WTC11 (cell line): ENCODE results near the gene SMIM10L1. TPM values are rescaled to one million over a fixed set of nuclear protein-coding genes. Genes with fewer than 3 reads are reported as not detected.

Experiments used
- ARID4B ChIP-seq: sonication (generic); formaldehyde crosslinking; IDR thresholded peaks from 2 replicates; pipeline ENCODE4 v1.8.0; 2023; ENCODE audit warnings: missing genetic modification reagents, mild to moderate bottlenecking, borderline replicate concordance
- ATF1 ChIP-seq: sonication (generic); formaldehyde crosslinking; IDR thresholded peaks from 2 replicates; pipeline ENCODE4 v1.8.1; 2023; ENCODE audit warnings: mild to moderate bottlenecking, moderate library complexity, missing genetic modification reagents
- CDX4 ChIP-seq: fragments of 250-450 bp; sonication (Bioruptor Pico); IDR thresholded peaks from 2 replicates; pipeline ENCODE4 v1.9.0; 2021; ENCODE audit warnings: moderate library complexity, mild to moderate bottlenecking, inconsistent platforms, borderline replicate concordance
- CTCF ChIP-seq: fragments of 200-600 bp; IDR thresholded peaks from 2 replicates; pipeline ENCODE4 v1.8.0; 2022; ENCODE audit warnings: antibody characterized with exemption
- E2F5 ChIP-seq: sonication (generic); formaldehyde crosslinking; IDR thresholded peaks from 2 replicates; pipeline ENCODE4 v1.8.1; 2022; ENCODE audit warnings: mild to moderate bottlenecking, moderate library complexity, missing genetic modification reagents
- ELF4 ChIP-seq: sonication (generic); formaldehyde crosslinking; IDR thresholded peaks from 2 replicates; pipeline ENCODE4 v1.8.1; 2022; ENCODE audit warnings: low read depth, mild to moderate bottlenecking, moderate library complexity, missing genetic modification reagents
- EMX1 ChIP-seq: fragments of 250-450 bp; sonication (Bioruptor Pico); IDR thresholded peaks from 2 replicates; pipeline ENCODE4 v1.8.0; 2021; ENCODE audit warnings: mild to moderate bottlenecking
- FOXJ3 ChIP-seq: sonication (generic); formaldehyde crosslinking; IDR thresholded peaks from 2 replicates; pipeline ENCODE4 v1.9.0; 2021; ENCODE audit warnings: missing genetic modification reagents, mild to moderate bottlenecking, borderline replicate concordance
- GABPB1 ChIP-seq: sonication (generic); formaldehyde crosslinking; IDR thresholded peaks from 2 replicates; pipeline ENCODE4 v1.8.1; 2023; ENCODE audit warnings: mild to moderate bottlenecking, missing genetic modification reagents
- GTF2I ChIP-seq: fragments of 250-450 bp; sonication (Bioruptor Pico); conservative IDR thresholded peaks from 2 replicates; pipeline ENCODE4 v1.4.0; 2021; ENCODE audit warnings: mild to moderate bottlenecking
- IRF2 ChIP-seq: sonication (generic); formaldehyde crosslinking; IDR thresholded peaks from 2 replicates; pipeline ENCODE4 v1.8.0; 2022; ENCODE audit warnings: low read depth, missing genetic modification reagents, borderline replicate concordance
- JAZF1 ChIP-seq: fragments of 250-450 bp; sonication (Bioruptor Pico); IDR thresholded peaks from 2 replicates; pipeline ENCODE4 v1.9.0; 2021; ENCODE audit warnings: moderate library complexity, mild to moderate bottlenecking, inconsistent platforms
- NFATC4 ChIP-seq: fragments of 250-450 bp; sonication (Bioruptor Pico); IDR thresholded peaks from 2 replicates; pipeline ENCODE4 v1.9.0; 2021; ENCODE audit warnings: mild to moderate bottlenecking
- NFYB ChIP-seq: sonication (generic); formaldehyde crosslinking; conservative IDR thresholded peaks from 2 replicates; pipeline ENCODE4 v1.8.0; 2022; ENCODE audit warnings: low read depth, missing genetic modification reagents
- PRRX2 ChIP-seq: fragments of 250-450 bp; sonication (Bioruptor Pico); IDR thresholded peaks from 2 replicates; pipeline ENCODE4 v1.8.0; 2021; ENCODE audit warnings: mild to moderate bottlenecking
- SOX15 ChIP-seq: fragments of 250-450 bp; sonication (Bioruptor Pico); IDR thresholded peaks from 2 replicates; pipeline ENCODE4 v1.9.0; 2021; ENCODE audit warnings: mild to moderate bottlenecking
- USF2 ChIP-seq: sonication (generic); formaldehyde crosslinking; IDR thresholded peaks from 2 replicates; pipeline ENCODE4 v1.8.1; 2023; ENCODE audit warnings: mild to moderate bottlenecking, missing genetic modification reagents, moderate library complexity
- ZMAT4 ChIP-seq: fragments of 250-450 bp; sonication (Bioruptor Pico); IDR thresholded peaks from 2 replicates; pipeline ENCODE4 v1.9.0; 2021; ENCODE audit warnings: mild to moderate bottlenecking
- ZNF121 ChIP-seq: sonication (generic); formaldehyde crosslinking; IDR thresholded peaks from 2 replicates; pipeline ENCODE4 v1.8.0; 2023; ENCODE audit warnings: missing genetic modification reagents
- ZNF423 ChIP-seq: fragments of 250-450 bp; sonication (Bioruptor Pico); IDR thresholded peaks from 2 replicates; pipeline ENCODE4 v2.1.2; 2022; ENCODE audit warnings: mild to moderate bottlenecking, moderate library complexity
- total RNA-seq: library from RNA; stranded (reverse); gene quantifications from 3 replicates; pipeline ENCODE4 v1.2.3, GENCODE V29; 2021
- TF ChIP-seq, protein P1 (sequence below): sonication (generic); formaldehyde crosslinking; IDR thresholded peaks from 2 replicates; pipeline ENCODE4 v1.8.0; 2023; ENCODE audit warnings: mild to moderate bottlenecking, missing genetic modification reagents
- TF ChIP-seq, protein P2 (sequence below): sonication (generic); formaldehyde crosslinking; IDR thresholded peaks from 2 replicates; pipeline ENCODE4 v1.8.1; 2023; ENCODE audit warnings: mild to moderate bottlenecking, missing genetic modification reagents
- TF ChIP-seq, protein P3 (sequence below): sonication (generic); formaldehyde crosslinking; IDR thresholded peaks from 2 replicates; pipeline ENCODE4 v1.8.1; 2022; ENCODE audit warnings: mild to moderate bottlenecking, missing genetic modification reagents, moderate library complexity, borderline replicate concordance

Gene SMIM10L1
- total RNA-seq, 1 experiment from 2014 or later: 12.2 TPM

GRCh38 chr12:11171145-11171968 lies at the start of gene SMIM10L1 (continued):
- peak; percentile 93 for TF ChIP-seq ARID4B (CRISPR knock-in tag)
- no peak for TF ChIP-seq PRRX2 (CRISPR knock-in tag)
- TF ChIP-seq NFYB (CRISPR knock-in tag): 0 out of 2 replicates have a peak, but pooled peaks have one; percentile 20
- no peak for TF ChIP-seq E2F5 (CRISPR knock-in tag)
- no peak for TF ChIP-seq FOXJ3 (CRISPR knock-in tag)
- no peak for TF ChIP-seq NFATC4
- TF ChIP-seq, protein P1, sequence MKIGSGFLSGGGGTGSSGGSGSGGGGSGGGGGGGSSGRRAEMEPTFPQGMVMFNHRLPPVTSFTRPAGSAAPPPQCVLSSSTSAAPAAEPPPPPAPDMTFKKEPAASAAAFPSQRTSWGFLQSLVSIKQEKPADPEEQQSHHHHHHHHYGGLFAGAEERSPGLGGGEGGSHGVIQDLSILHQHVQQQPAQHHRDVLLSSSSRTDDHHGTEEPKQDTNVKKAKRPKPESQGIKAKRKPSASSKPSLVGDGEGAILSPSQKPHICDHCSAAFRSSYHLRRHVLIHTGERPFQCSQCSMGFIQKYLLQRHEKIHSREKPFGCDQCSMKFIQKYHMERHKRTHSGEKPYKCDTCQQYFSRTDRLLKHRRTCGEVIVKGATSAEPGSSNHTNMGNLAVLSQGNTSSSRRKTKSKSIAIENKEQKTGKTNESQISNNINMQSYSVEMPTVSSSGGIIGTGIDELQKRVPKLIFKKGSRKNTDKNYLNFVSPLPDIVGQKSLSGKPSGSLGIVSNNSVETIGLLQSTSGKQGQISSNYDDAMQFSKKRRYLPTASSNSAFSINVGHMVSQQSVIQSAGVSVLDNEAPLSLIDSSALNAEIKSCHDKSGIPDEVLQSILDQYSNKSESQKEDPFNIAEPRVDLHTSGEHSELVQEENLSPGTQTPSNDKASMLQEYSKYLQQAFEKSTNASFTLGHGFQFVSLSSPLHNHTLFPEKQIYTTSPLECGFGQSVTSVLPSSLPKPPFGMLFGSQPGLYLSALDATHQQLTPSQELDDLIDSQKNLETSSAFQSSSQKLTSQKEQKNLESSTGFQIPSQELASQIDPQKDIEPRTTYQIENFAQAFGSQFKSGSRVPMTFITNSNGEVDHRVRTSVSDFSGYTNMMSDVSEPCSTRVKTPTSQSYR (CRISPR knock-in tag): no peak
- TF ChIP-seq USF2 (CRISPR knock-in tag): no peak
- TF ChIP-seq, protein P2, sequence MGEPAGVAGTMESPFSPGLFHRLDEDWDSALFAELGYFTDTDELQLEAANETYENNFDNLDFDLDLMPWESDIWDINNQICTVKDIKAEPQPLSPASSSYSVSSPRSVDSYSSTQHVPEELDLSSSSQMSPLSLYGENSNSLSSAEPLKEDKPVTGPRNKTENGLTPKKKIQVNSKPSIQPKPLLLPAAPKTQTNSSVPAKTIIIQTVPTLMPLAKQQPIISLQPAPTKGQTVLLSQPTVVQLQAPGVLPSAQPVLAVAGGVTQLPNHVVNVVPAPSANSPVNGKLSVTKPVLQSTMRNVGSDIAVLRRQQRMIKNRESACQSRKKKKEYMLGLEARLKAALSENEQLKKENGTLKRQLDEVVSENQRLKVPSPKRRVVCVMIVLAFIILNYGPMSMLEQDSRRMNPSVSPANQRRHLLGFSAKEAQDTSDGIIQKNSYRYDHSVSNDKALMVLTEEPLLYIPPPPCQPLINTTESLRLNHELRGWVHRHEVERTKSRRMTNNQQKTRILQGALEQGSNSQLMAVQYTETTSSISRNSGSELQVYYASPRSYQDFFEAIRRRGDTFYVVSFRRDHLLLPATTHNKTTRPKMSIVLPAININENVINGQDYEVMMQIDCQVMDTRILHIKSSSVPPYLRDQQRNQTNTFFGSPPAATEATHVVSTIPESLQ (CRISPR knock-in tag): no peak
- no peak for TF ChIP-seq ZNF423 (CRISPR knock-in tag)
- TF ChIP-seq GABPB1 (CRISPR knock-in tag): peak; percentile 9; the same call in 1 of the 2 replicates
- TF ChIP-seq SOX15: no peak
- TF ChIP-seq EMX1 (CRISPR knock-in tag): no peak
- TF ChIP-seq IRF2 (CRISPR knock-in tag): no peak
- no peak for TF ChIP-seq ZMAT4 (CRISPR knock-in tag)
- TF ChIP-seq ZNF121 (CRISPR knock-in tag): no peak
- TF ChIP-seq CTCF: no peak
- no peak for TF ChIP-seq JAZF1 (CRISPR knock-in tag)
- TF ChIP-seq, protein P3, sequence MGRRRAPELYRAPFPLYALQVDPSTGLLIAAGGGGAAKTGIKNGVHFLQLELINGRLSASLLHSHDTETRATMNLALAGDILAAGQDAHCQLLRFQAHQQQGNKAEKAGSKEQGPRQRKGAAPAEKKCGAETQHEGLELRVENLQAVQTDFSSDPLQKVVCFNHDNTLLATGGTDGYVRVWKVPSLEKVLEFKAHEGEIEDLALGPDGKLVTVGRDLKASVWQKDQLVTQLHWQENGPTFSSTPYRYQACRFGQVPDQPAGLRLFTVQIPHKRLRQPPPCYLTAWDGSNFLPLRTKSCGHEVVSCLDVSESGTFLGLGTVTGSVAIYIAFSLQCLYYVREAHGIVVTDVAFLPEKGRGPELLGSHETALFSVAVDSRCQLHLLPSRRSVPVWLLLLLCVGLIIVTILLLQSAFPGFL (CRISPR knock-in tag): 0 out of 2 replicates have a peak, but pooled peaks have one; percentile 40
- no peak for TF ChIP-seq ELF4 (CRISPR knock-in tag)
- TF ChIP-seq ATF1 (CRISPR knock-in tag): no peak; the same call in 1 of the 2 replicates
- TF ChIP-seq GTF2I (CRISPR knock-in tag): no peak
- no peak for TF ChIP-seq CDX4
